AG04450 (cell line): ENCODE results near the gene UBA7. TPM values are rescaled to one million over a fixed set of nuclear protein-coding genes. Genes with fewer than 3 reads are reported as not detected.
"Not testable (repeated sequence)": the region's sequence is repeated elsewhere in the genome, so short reads cannot be mapped to it uniquely, and the experiment has no call there.

ENCODE experiments used
- CTCF ChIA-PET: fragments of 300-600, 350-600 bp; formaldehyde crosslinking; extraction: SDS; loops from one replicate; lab custom pipeline; 2022; ENCODE audit warnings: antibody characterized with exemption, inconsistent platforms; lab: Charles Lee
- POLR2A ChIA-PET: fragments of 350-600 bp; formaldehyde crosslinking; extraction: SDS; loops from one replicate; lab custom pipeline; 2021; ENCODE audit warnings: antibody characterized with exemption, inconsistent platforms; lab: Yijun Ruan, JAX
- DNase-seq: peaks from one replicate; pipeline ENCODE4 v3.0.0-alpha.2; 2011; ENCODE audit warnings: low read depth, low spot score
- H3K27ac ChIP-seq: one replicate; pipeline ENCODE4 v1.5.1; 2012; ENCODE audit warnings: low read depth, low read length, control low read depth
- H3K27me3 ChIP-seq: one replicate; pipeline ENCODE4 v1.6.0; 2012; ENCODE audit warnings: low read length; ENCODE audit not compliant: control insufficient read depth, insufficient read depth
- H3K4me3 ChIP-seq: 2 replicates; pipeline ENCODE4 v1.5.1; 2011; ENCODE audit warnings: mild to moderate bottlenecking, low read depth, low read length, control low read depth
- H3K9me3 ChIP-seq: 2 replicates; pipeline ENCODE4 v1.5.1; 2012; ENCODE audit warnings: low read length; ENCODE audit not compliant: control insufficient read depth, insufficient read depth
- CTCF ChIP-seq: IDR thresholded peaks from 2 replicates; pipeline ENCODE4 v1.5.1; 2011; ENCODE audit warnings: low read depth, low read length, control low read depth, inconsistent platforms
- polyA plus RNA-seq: library from polyadenylated mRNA; depleted of rRNA; stranded (reverse); fragments of >200 nt; gene quantifications from 2 replicates; pipeline ENCODE4 v1.2.3, GENCODE V29; 2011

Gene UBA7
- polyA plus RNA-seq, 1 experiment, result 34.0 TPM

GRCh38 chr3:49780080-49780974 lies 33.4 kb downstream of the UBA7 start:
- H3K27me3 ChIP-seq, result no peaks in the 10 kb centered on the region
- H3K4me3 ChIP-seq, result no peak overlapping the region
- POLR2A ChIA-PET, result no interaction called here
- no peak for DNase-seq
- CTCF ChIA-PET, result interaction anchor here (1.0 kb wide), 1 partner anchor 22 kb away, joined by 9 read pairs; the partner anchor contains the start of gene INKA1
- no peak for TF ChIP-seq CTCF
- H3K9me3 ChIP-seq, result no peaks in the 10 kb centered on the region
- H3K27ac ChIP-seq, result peak overlapping the region; percentile 0

GRCh38 chr3:49779358-49780079 lies 34.2 kb downstream of the UBA7 start:
- Histone ChIP-seq H3K27ac (no peak overlapping the region), H3K4me3 (no peak overlapping the region), H3K27me3 (no peaks in the 10 kb centered on the region), H3K9me3 (no peaks in the 10 kb centered on the region)
- CTCF ChIA-PET, result interaction anchor here (1.0 kb wide), 1 partner anchor 23 kb away, joined by 9 read pairs; the partner anchor contains the start of gene INKA1
- no peak for TF ChIP-seq CTCF
- DNase-seq, result no peak
- POLR2A ChIA-PET, result no interaction called here

- POLR2A ChIA-PET, H3K4me3 ChIP-seq, H3K27ac ChIP-seq, H3K27me3 ChIP-seq, CTCF ChIA-PET, DNase-seq, H3K9me3 ChIP-seq: not testable (repeated sequence)
These were observed 37.7 kb downstream of the UBA7 start for GRCh38 chr3:49776101-49776500.

GRCh38 chr3:49775538-49775937 lies 38.2 kb downstream of the UBA7 start:
- POLR2A ChIA-PET, result no interaction called here
- Histone ChIP-seq H3K4me3 (no peak overlapping the region), H3K27me3 (no peaks in the 10 kb centered on the region), H3K9me3 (no peaks in the 10 kb centered on the region), H3K27ac (no peak overlapping the region)
- no peak for TF ChIP-seq CTCF
- CTCF ChIA-PET, result no interaction called here
- no peak for DNase-seq

DNA sequence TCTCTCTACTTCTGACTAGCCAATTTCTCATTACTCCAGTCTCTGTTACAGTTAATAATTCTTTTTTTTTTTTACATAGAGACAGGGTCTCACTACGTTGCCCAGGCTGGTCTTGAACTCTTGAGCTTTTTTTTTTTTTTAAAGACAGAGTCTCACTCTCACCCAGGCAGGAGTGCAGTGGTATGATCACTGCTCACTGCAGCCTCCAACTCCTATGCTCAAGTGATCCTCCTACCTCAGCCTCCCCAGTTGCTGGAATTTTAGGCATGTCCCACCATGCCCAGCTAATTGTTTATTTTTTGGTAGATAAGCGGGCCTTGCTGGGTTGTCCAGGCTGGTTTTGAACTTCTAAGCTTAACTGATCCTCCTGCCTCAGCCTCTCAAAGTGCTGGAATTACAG lies 41.0 kb downstream of the UBA7 start:
- CTCF ChIA-PET, result interaction anchor here (2.6 kb wide), 1 partner anchor 66 kb away, joined by 11 read pairs; no protein-coding TSS in a partner anchor
- no peak for DNase-seq
- Histone ChIP-seq H3K27me3 (no peaks in the 10 kb centered on the region), H3K27ac (no peak overlapping the region), H3K4me3 (no peak overlapping the region), H3K9me3 (no peaks in the 10 kb centered on the region)
- POLR2A ChIA-PET, result no interaction called here
- TF ChIP-seq CTCF, result no peak
